ENCODE data around the gene KLC1. TPM values are rescaled to one million over a fixed set of nuclear protein-coding genes. Genes with fewer than 3 reads are reported as not detected.

KLC1 gene
- total RNA-seq, 1 donor = 212 TPM

DNA sequence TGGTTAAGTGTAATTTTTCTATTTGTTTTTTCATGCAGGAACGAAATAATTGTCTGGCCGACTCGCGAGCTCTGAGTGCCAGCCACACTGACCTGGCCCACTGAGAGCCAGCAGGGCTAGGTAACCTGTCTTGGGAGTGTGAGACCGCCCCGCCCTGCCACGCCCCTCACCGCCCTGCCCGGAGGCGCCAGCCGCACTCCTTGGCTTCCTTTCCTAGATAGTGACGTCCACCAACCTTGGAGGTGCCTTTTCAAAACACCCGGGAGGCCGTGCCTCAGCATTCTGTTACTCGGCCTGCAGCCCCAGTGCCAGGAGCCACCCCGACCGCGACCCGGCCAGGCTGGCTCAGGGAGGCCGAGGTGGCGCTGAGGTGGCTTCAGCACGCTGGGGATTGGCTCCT is 64.5 kb downstream of the KLC1 start:
- TF ChIP-seq, protein P1, sequence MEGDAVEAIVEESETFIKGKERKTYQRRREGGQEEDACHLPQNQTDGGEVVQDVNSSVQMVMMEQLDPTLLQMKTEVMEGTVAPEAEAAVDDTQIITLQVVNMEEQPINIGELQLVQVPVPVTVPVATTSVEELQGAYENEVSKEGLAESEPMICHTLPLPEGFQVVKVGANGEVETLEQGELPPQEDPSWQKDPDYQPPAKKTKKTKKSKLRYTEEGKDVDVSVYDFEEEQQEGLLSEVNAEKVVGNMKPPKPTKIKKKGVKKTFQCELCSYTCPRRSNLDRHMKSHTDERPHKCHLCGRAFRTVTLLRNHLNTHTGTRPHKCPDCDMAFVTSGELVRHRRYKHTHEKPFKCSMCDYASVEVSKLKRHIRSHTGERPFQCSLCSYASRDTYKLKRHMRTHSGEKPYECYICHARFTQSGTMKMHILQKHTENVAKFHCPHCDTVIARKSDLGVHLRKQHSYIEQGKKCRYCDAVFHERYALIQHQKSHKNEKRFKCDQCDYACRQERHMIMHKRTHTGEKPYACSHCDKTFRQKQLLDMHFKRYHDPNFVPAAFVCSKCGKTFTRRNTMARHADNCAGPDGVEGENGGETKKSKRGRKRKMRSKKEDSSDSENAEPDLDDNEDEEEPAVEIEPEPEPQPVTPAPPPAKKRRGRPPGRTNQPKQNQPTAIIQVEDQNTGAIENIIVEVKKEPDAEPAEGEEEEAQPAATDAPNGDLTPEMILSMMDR (IDR thresholded peaks at IDR 0.05; ENCODE audit: insufficient read depth, low read length) = no peak
- no peak overlapping the region for H3K4me3 ChIP-seq (ENCODE audit: low read depth, low read length)
- no peak for DNase-seq (ENCODE audit: low read depth)

DNA sequence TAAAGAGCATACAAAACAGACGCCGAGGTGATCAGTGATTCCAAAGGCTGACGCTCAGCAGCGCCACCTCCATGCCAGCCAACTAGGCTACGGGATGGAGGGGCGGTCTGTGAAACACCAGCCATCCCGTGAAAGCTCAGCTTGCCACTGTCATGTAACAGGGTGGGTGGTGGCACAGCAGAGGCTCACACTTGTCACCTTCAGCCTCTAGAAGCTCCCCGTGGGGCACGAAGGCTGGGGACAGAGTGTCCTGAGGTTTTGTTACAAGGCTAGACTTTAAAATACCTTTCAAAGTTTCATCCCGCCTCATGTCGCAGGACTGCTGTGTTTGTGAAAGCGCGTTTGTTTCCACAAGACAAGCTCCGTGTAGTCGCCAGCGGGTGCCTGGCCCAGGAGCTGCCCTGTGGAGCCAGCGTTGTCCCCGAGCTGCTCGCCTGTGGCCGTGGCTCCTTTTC is 65.6 kb downstream of the KLC1 start:
- no peak for DNase-seq (ENCODE audit: low read depth)
- H3K4me3 ChIP-seq (ENCODE audit: low read depth, low read length) = no peak overlapping the region
- TF ChIP-seq, protein P1 (IDR thresholded peaks at IDR 0.05; ENCODE audit: insufficient read depth, low read length) = no peak

DNA sequence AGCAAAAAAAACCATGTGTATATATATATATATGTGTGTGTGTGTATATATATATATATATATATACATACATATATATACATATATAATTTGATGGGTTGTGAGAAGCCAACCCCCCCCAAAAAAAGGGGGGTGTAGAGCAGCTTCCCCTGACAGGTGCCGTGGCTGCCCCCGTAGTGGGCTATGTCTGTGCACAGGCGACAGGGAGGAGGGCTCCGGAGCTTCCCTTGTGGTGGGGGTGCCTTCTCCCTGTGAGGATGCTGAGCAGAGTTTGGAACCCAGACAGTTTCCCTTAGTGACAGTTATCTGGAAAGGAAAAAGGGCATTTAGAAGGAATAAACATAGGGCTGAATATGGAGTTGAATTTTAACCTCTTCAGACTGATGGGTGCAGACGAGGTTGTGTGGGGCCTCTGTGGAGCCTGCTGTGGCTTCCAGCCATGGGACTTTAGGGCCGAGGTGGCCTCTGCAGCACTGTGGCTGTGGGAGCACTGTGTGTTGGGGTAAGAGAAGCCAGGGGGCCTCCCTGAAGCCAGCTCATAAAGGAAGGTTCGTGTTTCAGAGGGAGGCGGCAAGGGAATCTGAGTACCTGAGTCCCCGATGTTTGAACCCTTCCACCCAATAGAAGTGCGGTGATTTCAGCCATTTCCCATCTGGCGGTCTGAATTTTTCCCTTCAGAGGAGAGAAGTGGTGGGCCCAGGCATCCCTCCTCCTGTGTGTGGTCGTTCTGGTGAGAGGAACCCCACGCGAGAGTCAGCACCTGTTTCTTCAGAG is 66.5 kb downstream of the KLC1 start:
- no peak for DNase-seq (ENCODE audit: low read depth)
- H3K4me3 ChIP-seq (ENCODE audit: low read depth, low read length) = no peak overlapping the region
- TF ChIP-seq, protein P1 (IDR thresholded peaks at IDR 0.05; ENCODE audit: insufficient read depth, low read length) = no peak

DNA sequence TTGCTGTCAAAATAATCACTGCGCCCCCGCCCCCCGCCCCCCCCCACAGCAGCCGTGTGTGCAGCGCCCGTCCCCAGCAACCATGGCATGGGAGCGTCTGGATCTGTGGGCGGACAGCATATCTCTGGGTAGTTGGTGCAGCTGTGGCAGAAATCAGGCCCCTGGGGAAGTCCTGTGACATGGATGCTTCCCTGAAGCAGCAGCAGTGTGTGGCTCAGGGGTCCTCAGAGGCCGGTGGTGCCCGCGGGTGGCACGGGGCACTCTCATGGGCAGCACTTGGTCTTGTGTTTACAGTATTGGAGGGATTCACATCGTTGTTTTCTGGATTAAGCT is 67.0 kb downstream of the KLC1 start:
- TF ChIP-seq, protein P1 (IDR thresholded peaks at IDR 0.05; ENCODE audit: insufficient read depth, low read length) = no peak
- no peak for DNase-seq (ENCODE audit: low read depth)
- no peak overlapping the region for H3K4me3 ChIP-seq (ENCODE audit: low read depth, low read length)

DNA sequence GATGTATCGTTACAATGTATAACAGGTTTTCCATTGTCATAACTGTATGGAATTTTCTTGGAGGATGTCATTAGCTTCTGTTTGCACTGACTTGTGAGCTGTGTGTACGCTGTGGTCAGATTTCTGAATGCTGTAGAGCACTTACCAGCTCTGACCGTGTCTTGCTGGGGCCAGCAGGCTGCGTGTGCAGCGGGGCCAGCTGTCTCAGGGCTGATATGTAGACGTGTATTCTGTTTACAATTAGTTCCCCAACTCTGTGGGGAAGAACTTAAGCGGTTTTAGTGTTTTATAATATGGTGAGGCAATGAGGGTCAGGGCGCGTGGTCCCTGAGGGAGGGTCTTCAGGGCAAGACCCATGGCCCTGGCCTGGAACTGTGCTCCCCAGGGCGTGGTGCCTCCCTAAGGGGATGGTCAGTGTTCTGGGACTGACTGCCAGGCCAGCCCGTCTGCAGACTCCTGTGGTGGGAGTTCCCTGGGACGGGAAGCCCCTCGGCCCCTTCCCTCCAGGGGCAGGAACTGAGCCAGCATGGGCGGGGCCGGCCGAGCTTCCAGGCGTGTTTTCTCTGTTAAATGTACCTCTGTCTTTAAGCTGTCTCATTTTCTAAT is 67.6 kb downstream of the KLC1 start:
- DNase-seq (ENCODE audit: low read depth) = peak; percentile 51
- TF ChIP-seq, protein P1 (IDR thresholded peaks at IDR 0.05; ENCODE audit: insufficient read depth, low read length) = no peak

DNA sequence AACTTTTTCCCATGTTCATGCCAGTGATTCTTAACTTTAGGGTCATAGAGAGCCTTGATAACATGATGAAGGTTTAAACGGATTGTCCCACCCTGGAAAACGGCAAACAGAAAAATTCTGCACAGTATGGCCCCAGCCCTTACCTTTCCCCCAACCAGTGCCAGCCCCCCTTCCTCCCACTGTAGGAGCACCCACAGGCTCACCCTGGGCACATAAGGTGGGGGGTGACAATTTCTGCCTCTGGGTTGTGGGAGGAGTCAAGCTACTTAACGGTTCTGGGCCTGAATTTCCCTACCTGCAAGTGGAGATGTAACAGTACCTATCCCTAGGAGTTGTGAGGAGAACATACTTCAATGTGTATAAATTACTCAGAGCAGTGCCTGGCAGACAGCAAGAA is 68.2 kb downstream of the KLC1 start:
- DNase-seq (ENCODE audit: low read depth) = no peak
- H3K4me3 ChIP-seq (ENCODE audit: low read depth, low read length) = no peak overlapping the region
- TF ChIP-seq, protein P1 (IDR thresholded peaks at IDR 0.05; ENCODE audit: insufficient read depth, low read length) = no peak

More for the DNA sequence above, 67.6 kb downstream of the KLC1 start:
- H3K4me3 ChIP-seq (ENCODE audit: low read depth, low read length) = no peak overlapping the region
